ENCODE measurements around the gene MLLT3.

DNA sequence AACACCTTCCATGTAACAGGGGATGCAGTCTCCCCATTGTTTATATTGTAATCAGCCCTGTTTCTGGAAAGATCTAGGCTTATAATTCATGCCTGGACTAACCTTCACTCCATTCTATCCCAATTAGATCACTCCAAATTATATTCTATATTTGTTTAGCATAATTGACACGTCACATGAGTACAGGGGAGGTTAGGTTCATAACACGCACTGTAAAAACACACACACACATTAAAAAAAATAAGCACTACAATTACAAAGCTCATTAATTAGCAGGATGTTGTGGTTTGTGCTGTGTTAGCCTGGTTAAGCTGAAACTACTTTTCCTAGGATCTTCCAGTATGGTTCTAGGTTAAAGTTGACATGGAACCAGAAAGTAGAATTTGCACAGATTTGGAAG, 126.0 kb downstream of the MLLT3 start:
- no peak for TF ChIP-seq POLR2AphosphoS5 (IDR thresholded peaks at IDR 0.05; ENCODE audit: low read depth, low read length)
- TF ChIP-seq SIN3A (IDR thresholded peaks at IDR 0.05; ENCODE audit: borderline replicate concordance, insufficient read depth, low read length): no peak
- TF ChIP-seq REST (IDR thresholded peaks at IDR 0.05; ENCODE audit: insufficient read depth in 1 of 2, low read depth in 2 of 2, low read length in 2 of 2): no peak
- TF ChIP-seq FOXP2 (optimal IDR thresholded peaks at IDR 0.05; ENCODE audit: borderline replicate concordance, extremely low read depth, extremely low read length, insufficient read depth): no peak

Measured in PFSK-1 (cell line).